Hepatocyte (in vitro differentiated cells): Measurements from ENCODE around the gene MAPRE2. TPM values are rescaled to one million over a fixed set of nuclear protein-coding genes. Genes with fewer than 3 reads are reported as not detected.

Source experiments
- DNase-seq: peaks from one replicate; pipeline ENCODE4 v3.0.0-alpha.2; 2016; ENCODE audit warnings: low spot score
- H2AFZ ChIP-seq: fragments of 200-600 bp; sonication (generic); 2 replicates; pipeline ENCODE4 v1.6.0; 2016; ENCODE audit warnings: antibody characterized with exemption, mild to moderate bottlenecking
- H3K27ac ChIP-seq: fragments of 200-600 bp; sonication (generic); 2 replicates; pipeline ENCODE4 v1.5.1; 2016; ENCODE audit warnings: mild to moderate bottlenecking
- H3K27me3 ChIP-seq: fragments of 200-600 bp; sonication (generic); 2 replicates; pipeline ENCODE4 v1.6.1; 2016
- H3K36me3 ChIP-seq: fragments of 200-600 bp; sonication (generic); replicated peaks from 2 replicates; pipeline ENCODE4 v1.5.1; 2016; ENCODE audit warnings: low read depth; ENCODE audit not compliant: insufficient read depth
- H3K4me1 ChIP-seq: fragments of 200-600 bp; sonication (generic); 2 replicates; pipeline ENCODE4 v1.5.1; 2016; ENCODE audit warnings: mild to moderate bottlenecking, moderate library complexity; ENCODE audit not compliant: insufficient read depth
- H3K4me2 ChIP-seq: fragments of 200-600 bp; sonication (generic); 2 replicates; pipeline ENCODE4 v1.6.0; 2016
- H3K4me3 ChIP-seq: fragments of 200-600 bp; sonication (generic); 2 replicates; pipeline ENCODE4 v1.5.1; 2016; ENCODE audit warnings: mild to moderate bottlenecking
- H3K79me2 ChIP-seq: fragments of 200-600 bp; sonication (generic); 2 replicates; pipeline ENCODE4 v1.6.0; 2017; ENCODE audit warnings: mild to moderate bottlenecking
- H3K9me2 ChIP-seq: fragments of 200-600 bp; sonication (generic); replicated peaks from 2 replicates; pipeline ENCODE4 v1.6.0; 2017; ENCODE audit warnings: mild to moderate bottlenecking; ENCODE audit not compliant: insufficient read depth
- H3K9me3 ChIP-seq: fragments of 200-600 bp; sonication (generic); 2 replicates; pipeline ENCODE4 v1.5.1; 2016; ENCODE audit warnings: low read depth, mild to moderate bottlenecking
- H4K20me1 ChIP-seq: fragments of 200-600 bp; sonication (generic); 2 replicates; pipeline ENCODE4 v1.6.0; 2016; ENCODE audit warnings: mild to moderate bottlenecking; ENCODE audit not compliant: insufficient read depth, poor library complexity, severe bottlenecking
- CTCF ChIP-seq: fragments of 200-600 bp; sonication (generic); IDR thresholded peaks from 2 replicates; pipeline ENCODE4 v1.5.1; 2016; ENCODE audit warnings: antibody characterized with exemption, mild to moderate bottlenecking; ENCODE audit not compliant: poor library complexity
- EZH2 ChIP-seq: fragments of 200-600 bp; sonication (generic); IDR thresholded peaks from 2 replicates; pipeline ENCODE4 v1.6.1; 2016; ENCODE audit warnings: antibody characterized with exemption, mild to moderate bottlenecking, borderline replicate concordance
- EZH2phosphoT487 ChIP-seq: fragments of 200-600 bp; sonication (generic); IDR thresholded peaks from one replicate; pipeline ENCODE4 v1.6.1; 2018; ENCODE audit warnings: antibody characterized with exemption, mild to moderate bottlenecking, low read depth, moderate library complexity; ENCODE audit not compliant: unreplicated experiment, severe bottlenecking
- WGBS: methylation state at CpG from one replicate; pipeline ENCODE4 v1.1.6; 2016; ENCODE audit warnings: low lambda C conversion rate; ENCODE audit errors: missing lambda C conversion rate; 5-methylcytosine and 5-hydroxymethylcytosine counted together
- polyA plus RNA-seq: library from polyadenylated mRNA; unstranded; fragments of >200 nt; fragmentation: Nextera tagmentation; extraction: Ambion mirVana; gene quantifications from 2 replicates; pipeline ENCODE4 v1.2.1, GENCODE V29; 2016
- total RNA-seq: library from RNA; depleted of rRNA; stranded (reverse); fragments of >200 nt; gene quantifications from 2 replicates; pipeline ENCODE4 v1.2.3, GENCODE V29; 2014

Gene MAPRE2
- total and polyA plus RNA-seq, 2 experiments from 2014 or later = 19.1 to 27.6 TPM

GRCh38 chr18:35085450-35086380 is 44.5 kb downstream of the MAPRE2 start:
- Histone ChIP-seq H3K9me3 (no peaks in the 10 kb centered on the region), H3K36me3 (no peaks in the 10 kb centered on the region), H3K27me3 (no peaks in the 10 kb centered on the region), H3K79me2 (no peaks in the 10 kb centered on the region), H3K9me2 (no peaks in the 10 kb centered on the region), H3K4me3 (no peak overlapping the region), H3K4me1 (no peaks in the 10 kb centered on the region), H4K20me1 (no peaks in the 10 kb centered on the region), H3K4me2 (no peak overlapping the region), H2AFZ (no peak overlapping the region), H3K27ac (peak overlapping the region; percentile 28)
- 66% methylated on average over 3 of the region's 3 CpGs for WGBS
- peak; percentile 30 for DNase-seq
- TF ChIP-seq EZH2 (no peak), EZH2phosphoT487 (no peak), CTCF (no peak)

GRCh38 chr18:35086704-35087103 is 45.5 kb downstream of the MAPRE2 start:
- Histone ChIP-seq H2AFZ (no peak overlapping the region), H3K4me1 (no peaks in the 10 kb centered on the region), H3K4me2 (no peak overlapping the region), H3K36me3 (no peaks in the 10 kb centered on the region), H3K79me2 (no peaks in the 10 kb centered on the region), H3K4me3 (no peak overlapping the region), H3K9me3 (no peaks in the 10 kb centered on the region), H3K27ac (no peak overlapping the region), H4K20me1 (no peaks in the 10 kb centered on the region), H3K27me3 (no peaks in the 10 kb centered on the region), H3K9me2 (no peaks in the 10 kb centered on the region)
- WGBS = 98% methylated on average over 2 of the region's 2 CpGs
- TF ChIP-seq CTCF (no peak), EZH2 (no peak)
- DNase-seq = no peak

GRCh38 chr18:35087726-35088125 is 46.5 kb downstream of the MAPRE2 start:
- no peak for DNase-seq

More at GRCh38 chr18:35087726-35088125, 46.5 kb downstream of the MAPRE2 start:
- H3K4me1 ChIP-seq = no peaks in the 10 kb centered on the region
- H3K9me2 ChIP-seq = no peaks in the 10 kb centered on the region
- 94% methylated on average over 3 of the region's 3 CpGs for WGBS
- H3K4me2 ChIP-seq = no peak overlapping the region
- H3K36me3 ChIP-seq = no peaks in the 10 kb centered on the region
- H4K20me1 ChIP-seq = no peaks in the 10 kb centered on the region
- H3K79me2 ChIP-seq = no peaks in the 10 kb centered on the region
- H3K27me3 ChIP-seq = no peaks in the 10 kb centered on the region
- H3K4me3 ChIP-seq = no peak overlapping the region
- no peak overlapping the region for H3K27ac ChIP-seq
- no peak overlapping the region for H2AFZ ChIP-seq
- H3K9me3 ChIP-seq = no peaks in the 10 kb centered on the region
- no peak for TF ChIP-seq CTCF
- no peak for TF ChIP-seq EZH2
- TF ChIP-seq EZH2phosphoT487 = no peak
